UCSD-AML1 (cell line): ENCODE data around the gene ING5.
"Not testable (repeated sequence)": the region's sequence is repeated elsewhere in the genome, so short reads cannot be mapped to it uniquely, and the experiment has no call there.

Experiments
- DNase-seq: peaks from one replicate; lab custom pipeline; 2025; ENCODE audit not compliant: unreplicated experiment; lab: John Stamatoyannopoulos, UW

The ING5 gene

DNA sequence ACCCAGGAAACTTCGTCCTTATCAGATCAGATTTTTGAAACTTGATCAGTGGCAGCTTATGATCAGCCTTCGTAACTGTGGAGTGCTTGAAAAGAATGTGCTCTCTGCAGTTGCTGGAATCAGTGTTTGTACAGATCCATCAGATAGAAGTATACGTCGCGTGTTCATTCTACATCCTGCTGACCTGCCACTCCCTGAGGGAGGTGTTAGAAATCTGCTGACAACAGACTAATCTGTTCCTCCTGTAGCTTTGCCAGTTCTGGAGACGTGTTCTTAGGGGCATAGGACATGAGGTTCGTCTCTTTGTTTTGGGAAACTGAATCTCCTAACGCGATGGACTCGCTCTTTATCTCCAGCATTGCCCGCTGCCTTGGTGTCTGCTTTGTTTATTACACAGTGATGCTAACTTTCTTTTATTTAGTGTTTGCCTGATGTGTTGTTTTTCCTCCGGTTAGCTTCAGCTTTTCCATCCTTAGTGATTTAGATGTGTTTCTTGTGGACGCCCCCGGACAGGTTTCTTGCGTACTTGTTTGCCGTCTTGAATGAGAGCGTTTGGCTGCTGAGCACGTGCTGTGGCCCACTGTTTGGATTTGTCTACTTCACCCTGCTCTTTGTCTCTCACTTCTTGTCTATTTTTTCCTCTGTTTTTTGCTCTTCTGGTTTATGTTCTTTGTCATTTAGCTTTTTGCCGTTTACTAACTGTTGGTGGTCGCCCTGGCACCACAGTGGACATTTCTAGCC, 57.4 kb downstream of the ING5 start:
- no peak for DNase-seq

DNA sequence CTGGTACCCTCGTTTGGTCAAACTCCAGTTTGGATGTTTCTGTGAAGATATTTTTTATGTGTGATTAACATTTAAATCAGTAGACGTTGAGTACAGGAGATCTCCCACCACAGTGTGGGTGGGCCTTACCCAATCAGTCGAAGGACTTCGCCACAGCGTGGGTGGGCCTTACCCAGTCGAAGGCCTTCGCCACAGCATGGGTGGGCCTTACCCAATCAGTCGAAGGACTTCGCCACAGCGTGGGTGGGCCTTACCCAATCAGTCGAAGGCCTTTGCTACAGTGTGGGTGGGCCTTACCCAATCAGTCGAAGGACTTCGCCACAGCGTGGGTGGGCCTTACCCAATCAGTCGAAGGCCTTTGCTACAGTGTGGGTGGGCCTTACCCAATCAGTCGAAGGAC, 58.1 kb downstream of the ING5 start:
- DNase-seq: not testable (repeated sequence)

DNA sequence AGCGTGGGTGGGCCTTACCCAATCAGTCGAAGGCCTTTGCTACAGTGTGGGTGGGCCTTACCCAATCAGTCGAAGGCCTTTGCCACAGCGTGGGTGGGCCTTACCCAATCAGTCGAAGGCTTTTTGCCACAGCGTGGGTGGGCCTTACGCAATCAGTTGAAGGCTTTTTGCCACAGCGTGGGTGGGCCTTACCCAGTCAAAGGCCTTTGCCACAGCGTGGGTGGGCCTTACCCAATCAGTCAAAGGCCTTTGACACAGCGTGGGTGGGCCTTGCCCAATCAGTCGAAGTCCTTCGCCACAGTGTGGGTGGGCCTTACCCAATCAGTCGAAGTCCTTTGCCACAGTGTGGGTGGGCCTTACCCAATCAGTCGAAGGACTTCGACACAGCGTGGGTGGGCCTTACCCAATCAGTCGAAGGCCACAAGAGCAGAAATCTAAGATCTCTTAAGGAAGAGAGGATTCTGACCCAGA, 58.5 kb downstream of the ING5 start:
- DNase-seq: no peak

DNA sequence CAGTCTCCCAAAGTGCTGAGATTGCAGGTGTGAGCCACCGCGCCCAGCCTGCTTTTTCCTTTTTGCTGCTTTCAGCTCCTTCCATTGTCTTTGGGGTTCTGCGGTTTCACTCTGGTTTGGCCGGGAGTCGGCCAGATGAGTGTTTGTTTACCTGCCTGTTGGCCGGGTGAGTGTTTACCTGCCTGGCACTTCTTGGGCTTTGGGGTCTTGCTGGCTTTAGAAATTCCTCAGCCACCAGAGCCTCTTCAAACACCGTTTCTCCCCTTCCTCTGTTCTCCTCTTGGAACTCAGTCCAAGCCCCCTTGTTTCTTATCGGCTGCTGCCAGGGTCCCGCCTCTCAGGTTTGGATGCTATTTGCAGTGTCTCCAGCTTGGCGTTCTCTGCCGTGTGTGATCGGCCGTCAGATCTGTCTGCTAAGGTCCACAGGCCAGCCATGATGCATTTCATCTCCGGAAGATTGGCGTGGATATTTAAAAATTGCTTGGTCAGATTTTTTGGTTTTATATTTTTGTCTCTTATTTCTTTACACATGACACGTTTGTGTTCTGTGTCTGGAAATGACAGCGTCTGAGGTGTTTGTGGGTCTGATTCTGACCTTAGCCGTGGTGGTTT, 60.6 kb downstream of the ING5 start:
- no peak for DNase-seq

DNA sequence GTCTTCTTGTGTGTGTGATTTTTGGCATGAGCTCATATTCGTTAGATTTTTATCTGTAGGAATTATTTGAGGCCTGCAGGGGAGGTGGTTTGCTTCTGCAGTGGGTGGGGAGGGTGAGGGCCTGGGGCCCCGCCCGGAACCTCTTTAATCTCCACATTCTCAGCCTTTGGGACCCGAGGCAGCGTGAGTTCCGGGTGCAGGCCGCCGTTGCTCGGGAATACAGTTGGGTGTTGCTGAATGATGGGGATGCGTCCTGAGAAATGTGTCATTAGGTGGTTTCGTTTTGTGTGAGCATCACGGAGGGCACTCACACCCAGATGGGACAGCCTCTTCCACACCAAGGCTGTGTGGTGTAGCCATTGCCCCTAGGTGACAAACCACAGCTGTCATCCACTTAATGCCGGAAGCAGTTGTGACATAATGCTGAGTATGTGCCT, 61.1 kb downstream of the ING5 start:
- DNase-seq: no peak

DNA sequence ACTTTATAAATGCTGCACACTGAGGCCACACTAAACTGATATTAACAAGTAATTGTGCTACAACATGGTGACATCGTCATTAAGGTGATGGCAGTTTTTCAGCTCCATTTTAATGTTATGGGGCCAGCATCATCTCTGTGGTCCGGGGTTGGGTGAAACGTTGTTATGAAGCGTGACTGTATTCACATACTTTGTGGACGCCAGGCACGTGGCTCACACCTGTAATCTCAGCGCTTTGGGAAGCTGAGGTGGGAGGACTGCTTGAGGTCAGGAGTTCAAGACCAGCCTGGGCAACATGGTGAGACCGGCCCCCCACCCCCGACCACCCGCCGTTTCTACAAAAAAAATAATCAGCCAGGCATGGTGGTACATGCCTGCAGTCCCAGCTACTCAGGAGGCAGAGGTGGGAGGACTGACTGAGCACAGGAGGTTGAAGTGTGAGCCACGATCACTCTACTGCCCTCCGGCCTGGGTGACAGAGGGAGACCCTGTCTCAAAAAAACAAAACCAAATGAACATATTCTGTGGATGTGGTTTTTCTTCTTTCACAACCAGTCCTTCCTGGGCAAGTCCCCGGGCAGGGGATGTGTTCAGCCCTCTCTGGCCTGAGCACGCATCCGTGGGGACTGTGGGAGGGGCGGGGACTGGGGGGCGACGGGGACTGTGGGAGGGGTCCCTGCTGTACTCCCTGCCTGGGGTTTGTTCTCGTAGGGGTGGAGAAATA, 61.9 kb downstream of the ING5 start:
- no peak for DNase-seq

DNA sequence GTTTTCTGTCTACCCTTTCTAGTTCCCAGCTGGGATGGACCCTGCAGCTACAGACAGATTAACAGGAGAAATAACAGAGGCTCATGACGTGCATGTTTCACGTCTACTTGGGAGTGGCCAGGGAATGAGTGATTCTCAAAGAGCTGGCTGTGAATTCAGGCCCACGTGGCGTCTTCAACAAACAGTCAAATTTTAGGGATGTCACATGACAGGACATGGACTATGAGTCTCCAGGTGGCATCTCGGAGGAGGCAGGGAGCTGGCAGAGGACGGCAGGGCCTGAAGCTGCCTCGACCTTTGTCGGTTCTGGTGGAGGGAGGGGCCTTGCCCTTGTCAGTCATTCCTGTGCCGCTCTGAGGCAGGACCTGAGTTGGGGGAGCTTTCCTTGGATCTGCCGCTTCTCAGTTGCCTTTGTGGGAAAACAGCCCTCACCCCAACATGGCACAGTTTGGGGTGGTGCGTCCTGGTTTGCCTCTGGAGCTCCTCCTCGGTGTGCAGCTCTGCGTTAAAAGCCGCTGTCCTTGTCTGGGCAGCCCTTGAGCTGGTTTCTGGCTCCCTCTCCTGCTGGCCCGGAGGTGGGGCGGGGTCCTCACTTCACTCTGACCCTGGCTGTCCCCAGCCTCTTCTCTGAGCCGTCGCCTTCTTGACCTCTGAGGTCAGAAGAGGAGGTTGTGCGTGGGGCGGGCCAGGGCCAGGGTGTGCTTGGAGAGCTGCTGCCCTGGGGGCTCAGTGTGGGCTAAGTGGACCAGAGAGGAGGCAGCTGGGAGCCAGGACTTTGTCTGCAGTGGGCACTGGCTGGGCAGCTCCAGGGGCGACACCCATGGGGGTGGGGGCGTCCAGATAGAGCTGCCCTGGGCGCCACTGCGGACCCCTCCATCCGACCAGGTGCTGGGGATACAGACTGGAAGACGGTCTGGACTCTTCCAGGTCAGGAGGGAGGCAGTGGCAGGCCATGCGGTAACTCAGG, 62.7 kb downstream of the ING5 start:
- no peak for DNase-seq

DNA sequence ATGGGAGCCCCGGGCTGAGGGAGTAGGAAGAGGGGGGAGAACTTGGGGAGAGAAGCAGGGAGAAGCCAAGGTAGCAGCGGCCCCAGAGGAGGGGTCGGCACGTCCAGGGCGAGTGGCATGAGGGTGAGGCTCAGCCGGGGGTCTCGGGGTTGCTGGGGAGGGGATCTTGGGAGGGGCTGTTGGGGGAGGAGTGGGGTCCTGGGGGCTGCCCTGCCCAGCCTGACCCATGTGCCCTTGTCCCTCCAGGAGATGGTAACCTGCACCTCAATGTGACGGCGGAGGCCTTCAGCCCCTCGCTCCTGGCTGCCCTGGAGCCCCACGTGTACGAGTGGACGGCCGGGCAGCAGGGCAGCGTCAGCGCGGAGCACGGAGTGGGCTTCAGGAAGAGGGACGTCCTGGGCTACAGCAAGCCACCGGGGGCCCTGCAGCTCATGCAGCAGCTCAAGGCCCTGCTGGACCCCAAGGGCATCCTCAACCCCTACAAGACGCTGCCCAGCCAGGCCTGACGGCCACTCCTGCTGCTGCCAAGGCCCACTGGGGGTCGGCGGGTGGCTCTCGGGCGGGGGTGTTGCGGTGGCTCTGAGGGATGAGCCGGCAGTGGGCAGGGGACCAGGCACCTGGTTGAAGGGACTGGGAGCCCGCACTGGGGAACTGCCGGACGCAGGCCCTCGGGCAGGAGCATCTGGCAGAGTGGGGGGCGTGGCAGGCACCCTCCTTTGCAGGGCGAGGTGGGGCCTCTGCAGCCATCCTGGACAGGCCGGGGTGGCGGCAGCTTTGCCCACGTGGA, 65.8 kb downstream of the ING5 start:
- no peak for DNase-seq

DNA sequence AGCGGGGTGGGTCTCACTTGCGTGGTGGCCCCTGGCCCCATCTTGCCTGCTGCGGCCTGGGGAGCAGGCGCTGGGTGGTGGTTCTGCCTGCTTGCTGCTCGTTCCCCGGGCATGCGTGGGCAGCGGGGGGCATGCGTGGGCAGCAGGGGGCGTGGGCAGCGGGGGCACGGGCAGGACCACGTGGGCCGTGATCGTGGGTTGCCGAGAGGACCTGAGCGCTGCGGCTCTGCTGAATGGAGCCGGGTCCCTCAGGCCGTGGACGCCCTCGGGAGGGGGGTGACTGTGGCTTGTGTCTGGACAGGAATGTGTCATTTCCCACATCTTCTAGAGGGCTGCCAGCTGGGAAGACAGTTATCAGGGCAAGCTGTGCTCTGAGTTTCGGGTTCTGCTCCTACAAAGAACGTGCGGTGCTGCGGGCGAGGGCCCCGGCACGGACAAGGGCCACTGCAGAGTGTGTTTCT, 66.4 kb downstream of the ING5 start:
- DNase-seq: no peak

DNA sequence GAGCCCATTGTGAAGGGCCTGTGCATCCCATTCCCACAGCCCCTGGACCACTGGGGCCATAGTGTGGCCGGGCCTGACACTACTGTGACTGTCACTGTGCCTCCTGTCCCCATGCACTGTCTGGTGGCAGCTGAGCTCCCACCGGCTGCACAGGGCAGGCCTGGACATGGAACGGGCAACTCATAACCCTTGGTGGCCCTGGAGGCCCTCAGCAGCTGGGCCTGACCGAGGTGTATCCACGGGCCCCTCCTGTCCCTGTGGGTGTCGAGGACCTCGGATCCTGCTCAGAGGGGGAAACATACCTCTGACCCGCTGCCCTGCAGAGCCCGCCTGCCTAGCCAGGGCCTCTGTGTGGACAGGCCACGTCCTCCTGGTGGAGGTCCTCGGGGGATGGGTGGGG, 67.0 kb downstream of the ING5 start:
- no peak for DNase-seq

DNA sequence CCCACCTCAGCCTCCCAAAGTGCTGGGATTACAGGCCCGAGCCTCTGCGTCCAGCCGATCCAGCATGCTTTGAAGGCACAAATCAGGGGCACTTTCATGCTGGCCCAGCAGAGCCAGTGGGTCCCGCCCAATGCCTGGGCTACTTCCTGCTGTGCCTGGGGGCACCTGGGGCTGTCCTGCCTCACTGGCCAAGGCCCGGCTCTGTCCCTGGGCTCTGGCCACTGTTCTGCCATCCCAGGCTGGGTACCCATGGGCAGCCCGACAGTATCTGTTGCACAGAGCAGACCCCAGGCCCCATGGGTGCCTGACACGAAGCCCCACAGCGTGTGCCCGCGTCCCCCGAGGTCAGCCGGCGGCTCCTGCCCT, 68.0 kb downstream of the ING5 start:
- no peak for DNase-seq

DNA sequence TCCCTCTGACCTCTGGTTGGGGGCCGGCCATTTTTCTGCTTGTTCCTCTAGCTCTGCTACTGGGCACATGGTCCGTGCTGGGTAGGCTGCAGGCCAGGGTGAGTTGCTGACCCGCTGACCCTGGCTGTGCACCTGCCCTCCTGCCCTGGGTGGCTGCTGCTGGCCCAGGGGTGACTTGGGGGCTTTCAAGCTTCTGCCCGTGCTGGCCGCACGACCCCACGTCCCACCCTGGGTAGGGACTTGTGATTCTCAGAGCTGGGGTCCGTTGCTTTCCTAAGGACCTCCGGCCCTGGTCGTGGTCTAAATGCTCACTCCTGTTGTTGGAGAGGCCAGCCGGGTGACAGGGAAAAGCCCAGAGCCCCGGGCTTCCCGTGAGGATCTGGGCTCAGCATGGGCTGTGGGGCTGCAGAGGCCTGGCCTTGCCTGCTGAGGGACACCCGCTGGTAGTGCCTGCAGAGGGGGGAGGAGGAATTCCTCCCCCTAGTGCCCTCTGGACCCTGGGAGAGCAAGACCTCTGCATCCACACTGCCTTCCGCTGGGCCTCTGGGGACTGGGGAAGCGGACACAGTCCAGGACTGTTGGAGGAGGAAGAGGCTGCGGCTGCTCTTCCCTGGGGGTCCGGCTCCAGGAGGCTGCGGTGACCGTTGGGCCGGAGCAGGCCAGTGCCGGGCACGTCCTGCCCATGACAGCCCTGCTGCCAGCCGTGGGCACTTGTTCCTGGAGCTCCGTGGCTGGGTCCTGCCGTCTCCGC, 68.5 kb downstream of the ING5 start:
- no peak for DNase-seq

DNA sequence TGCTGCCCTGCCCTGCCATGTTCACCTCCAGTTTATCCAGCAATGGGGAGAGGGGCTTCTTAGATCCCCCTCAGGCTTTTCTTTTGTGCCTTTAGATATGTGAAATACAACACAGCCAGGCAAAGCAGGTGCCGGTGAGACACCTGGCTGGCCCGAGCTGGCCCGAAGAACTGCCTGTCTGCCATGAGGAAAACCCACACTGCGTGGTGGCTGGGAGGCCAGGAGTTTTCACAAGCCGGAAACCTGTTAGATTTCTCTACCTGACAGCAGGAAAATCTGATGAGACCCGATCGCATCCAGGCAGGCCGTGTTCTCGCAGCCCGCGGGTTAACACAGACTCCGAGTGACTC, 69.1 kb downstream of the ING5 start:
- no peak for DNase-seq

DNA sequence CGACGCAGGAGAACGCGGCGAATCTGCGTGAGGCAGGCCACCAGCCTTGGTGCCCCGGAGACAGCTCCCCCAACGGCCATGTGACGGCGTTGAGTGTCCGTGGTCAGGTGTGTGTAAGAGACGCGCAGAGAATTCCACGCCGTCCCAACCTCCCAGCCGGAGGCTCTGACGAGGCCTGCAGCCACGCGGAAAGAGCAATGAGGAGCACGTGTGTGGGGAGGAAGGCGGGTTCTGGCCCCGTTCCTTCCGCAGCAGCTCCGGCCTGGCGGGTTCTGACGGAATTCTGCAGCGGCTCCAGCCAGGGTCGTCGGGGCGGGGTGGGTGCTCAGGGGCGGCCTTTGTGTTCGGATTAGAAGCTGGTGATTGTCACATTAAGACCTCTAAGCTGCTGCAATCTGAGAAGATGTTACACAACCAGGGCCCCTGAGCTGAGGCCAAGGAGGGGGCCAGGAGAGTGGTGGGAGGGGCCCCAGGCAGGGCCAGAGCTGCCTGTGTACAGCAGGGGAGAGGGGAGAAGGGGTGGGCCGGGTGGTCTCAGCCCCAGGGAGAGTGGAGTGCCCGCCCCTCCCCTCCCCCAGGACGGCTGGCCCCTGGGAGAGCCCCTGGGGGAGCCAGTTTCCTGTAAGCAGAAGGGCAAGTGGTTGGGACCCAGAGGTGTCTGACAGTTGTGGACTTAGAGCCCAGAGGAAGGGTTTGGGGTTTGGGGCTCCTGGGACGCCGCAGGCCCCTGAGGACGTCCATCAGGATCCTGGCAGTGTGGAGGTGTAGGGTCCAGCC, 69.6 kb downstream of the ING5 start:
- DNase-seq: no peak

DNA sequence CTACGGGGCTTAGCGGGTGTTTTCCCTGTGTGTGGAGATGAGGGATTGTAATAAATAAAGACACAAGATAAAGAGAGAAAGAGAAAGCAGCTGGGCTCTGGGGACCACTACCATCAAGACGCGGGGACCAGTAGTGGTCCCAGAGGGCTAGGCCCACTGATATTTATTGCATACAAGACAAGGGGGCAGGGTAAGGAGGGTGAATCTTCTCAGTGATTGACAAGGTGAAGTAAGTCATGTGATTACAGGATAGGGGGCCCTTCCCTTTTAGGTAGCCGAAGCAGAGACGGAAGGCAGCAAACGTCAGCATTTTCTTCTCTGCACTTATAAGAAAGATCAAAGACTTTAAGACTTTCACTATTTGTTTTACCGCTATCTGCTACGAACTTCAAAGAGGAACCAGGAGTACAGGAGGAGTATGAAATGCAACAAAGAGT, 70.2 kb downstream of the ING5 start:
- DNase-seq: no peak

DNA sequence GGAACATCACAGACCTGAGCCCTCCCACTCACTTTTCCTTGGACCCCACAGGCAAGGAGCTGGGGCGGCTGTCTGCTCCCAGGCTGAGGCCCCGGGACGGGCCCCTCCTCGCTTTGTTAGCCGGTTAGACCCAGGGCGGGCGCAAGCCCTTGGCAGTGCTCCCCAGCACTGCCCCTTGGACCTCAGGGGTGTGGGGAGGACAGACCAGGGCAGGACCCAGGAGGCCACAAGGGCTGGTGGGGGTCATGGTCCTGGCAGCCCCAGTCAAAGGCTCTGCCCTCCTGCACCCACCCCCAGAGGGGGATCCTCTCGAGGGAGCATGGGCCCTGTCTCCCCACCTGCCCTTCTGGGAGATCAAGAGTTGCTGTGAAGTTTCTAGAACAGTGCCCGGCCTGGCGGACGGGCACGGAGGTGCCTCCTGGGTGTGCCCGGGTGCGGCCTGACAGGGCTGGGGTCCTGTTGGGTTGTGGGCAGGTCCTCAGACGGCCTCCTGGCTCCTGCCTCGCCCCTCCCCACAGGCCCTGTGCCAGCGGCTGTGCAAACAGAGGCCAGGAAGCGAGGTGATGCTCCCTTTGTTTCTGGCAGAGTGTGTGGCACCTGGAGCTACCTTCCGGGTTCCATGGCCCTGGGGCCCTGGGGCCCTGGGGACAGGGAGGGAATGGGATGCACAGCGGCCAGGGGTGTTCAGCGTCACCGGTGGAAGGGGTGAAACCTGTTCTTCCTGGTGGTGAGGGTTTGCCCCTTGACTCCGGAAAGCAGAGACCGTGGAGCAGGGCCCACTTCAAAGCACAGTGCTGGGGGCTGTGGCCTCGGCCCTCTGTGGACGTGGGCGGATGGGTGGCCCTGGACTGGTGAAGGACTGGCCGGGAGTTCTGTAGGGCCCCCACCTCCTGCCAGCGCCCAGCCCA, 71.9 kb downstream of the ING5 start:
- DNase-seq: no peak

DNA sequence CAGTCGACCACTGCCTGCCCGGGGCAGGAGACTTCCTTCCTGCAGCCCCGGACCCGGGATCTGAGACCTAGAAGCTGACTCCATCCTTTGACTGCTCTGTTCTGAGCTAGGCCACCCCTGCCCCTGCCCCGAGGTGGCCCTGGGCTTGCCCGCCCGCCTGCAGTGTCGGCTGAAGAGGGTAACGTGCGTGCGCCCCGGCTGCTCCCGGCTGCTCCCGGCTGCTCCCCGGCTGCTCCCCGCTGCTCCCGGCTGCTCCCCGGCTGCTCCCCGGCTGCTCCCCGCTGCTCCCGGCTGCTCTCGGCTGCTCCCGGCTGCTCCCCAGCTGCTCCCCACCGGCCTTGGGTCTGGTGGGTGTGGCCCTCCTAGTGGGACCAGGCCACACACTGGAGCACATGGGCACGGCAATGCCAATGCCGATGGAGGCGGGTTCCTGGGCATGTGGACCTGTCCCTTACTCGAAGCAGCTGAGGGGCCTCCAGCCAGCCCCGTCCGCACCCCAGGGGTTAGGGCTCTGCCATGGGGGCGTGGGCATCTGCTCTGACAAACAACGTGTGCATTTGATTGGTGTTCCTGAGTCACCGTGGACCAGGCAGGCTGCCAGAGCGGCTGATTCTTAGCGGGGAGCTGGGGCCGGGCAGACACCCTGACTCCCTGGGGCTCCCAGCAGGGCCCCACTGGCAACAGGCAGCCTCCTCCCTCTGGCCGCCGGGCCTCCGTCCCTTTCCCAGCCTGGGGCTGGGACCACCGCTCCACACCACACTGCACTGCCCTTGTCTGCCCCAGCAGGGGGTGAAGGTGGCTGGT, 72.8 kb downstream of the ING5 start:
- no peak for DNase-seq
